NCI-H446 treated with DMSO at 0.1 percent for 48 hours (cell line): ENCODE measurements around the gene DCAF17.
"Not testable (repeated sequence)": the region's sequence is repeated elsewhere in the genome, so short reads cannot be mapped to it uniquely, and the experiment has no call there.

Experiments
- DNase-seq: peaks from one replicate; lab custom pipeline; 2025; lab: John Stamatoyannopoulos, UW

The DCAF17 gene

DNA sequence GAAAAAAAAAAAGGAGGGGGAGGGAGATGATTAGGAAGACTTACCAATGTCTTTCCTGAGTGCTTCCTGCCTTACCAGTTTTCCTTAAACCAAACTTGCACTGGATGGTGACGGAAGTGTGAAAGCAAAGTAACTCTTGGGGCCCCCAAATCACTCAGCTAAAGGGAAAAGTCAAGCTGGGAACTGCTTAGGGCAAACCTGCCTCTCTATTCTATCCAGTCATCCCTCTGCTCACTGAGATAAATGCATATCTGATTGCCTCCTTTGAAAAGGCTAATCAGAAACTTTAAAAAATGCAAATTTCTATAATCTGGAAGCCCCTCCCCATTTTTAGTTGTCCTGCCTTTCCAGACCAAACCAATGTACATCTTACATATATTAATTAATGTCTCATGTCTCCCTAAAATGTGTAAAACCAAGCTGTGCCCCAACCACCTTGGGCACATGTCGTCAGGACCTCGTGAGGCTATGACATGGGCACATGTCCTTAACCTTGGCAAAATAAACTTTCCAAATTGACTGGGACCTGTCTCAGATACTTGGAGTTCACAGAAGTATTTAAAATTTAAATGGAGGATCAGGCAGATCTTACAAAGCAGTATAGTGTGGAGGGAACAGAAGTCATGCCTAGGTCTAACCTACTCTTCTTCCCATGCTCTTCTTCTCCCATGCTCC lies 81.0 kb downstream of the DCAF17 start:
- DNase-seq, result no peak

DNA sequence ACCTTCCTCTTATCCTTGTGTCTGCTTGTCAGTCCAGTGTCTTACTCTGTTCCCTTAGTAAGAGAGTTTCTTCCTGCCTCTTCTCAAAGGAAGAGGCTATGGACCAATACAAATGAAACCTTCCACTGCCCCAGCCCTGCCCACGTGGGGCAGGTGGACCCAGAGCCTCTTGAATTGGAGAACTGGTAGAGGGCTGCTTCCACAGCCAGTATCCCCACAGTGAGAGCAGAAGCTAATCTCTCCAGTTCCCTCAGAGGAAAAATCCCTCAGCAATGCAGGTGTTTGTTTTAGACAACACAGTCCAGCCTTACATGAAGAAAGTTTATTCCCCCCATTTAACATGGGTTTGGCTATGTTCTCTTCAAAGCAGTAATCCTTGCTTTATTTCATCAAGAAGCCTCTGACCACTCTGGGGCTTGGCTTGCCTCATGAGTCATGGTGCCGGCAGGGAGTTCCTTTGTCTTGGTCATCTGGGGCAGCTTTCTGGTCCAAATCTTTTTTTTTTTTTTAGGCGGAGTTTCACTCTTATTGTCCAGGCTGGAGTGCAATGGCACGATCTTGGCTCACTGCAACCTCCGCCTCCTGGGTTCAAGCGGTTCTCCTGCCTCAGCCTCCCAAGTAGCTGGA lies 81.8 kb downstream of the DCAF17 start:
- DNase-seq, result no peak

DNA sequence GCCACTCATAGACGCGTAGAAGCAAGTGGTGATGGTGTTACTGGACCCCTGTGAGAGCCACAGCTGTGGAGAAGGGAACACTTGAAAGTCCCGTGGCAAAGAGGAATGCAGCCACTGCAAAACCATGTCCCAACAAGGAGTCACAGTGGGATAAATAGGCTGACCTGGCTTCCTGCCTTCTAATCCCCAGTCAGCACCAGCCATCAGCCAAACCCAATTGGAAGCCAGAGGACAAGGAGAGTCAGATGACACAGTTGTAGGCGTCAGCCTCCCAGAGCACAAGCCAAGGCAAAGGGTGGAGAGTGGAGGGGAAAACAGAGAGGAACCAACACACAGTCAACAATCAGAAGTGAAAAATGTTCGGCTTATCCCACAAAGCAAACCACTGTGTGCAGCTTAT lies 82.8 kb downstream of the DCAF17 start:
- no peak for DNase-seq

DNA sequence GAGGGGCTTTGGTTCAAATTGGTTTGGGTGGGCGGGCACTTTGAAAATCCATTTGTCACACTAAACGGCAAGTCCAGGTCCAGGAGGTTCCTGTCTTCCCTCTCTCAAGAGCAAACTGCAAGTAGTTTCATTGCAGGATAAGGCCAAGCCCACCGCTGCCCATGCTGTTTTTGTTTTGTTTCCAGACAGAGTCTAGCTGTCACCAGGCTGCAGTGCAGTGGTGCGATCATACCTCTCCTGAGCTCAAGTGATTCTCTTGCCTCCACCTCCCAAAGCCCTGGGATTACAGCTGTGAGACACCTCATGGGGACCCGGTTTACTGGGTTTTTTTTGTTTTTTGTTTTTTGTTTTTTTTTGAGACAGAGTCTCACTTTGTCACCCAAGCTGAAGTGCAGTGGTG lies 86.4 kb downstream of the DCAF17 start:
- no peak for DNase-seq

DNA sequence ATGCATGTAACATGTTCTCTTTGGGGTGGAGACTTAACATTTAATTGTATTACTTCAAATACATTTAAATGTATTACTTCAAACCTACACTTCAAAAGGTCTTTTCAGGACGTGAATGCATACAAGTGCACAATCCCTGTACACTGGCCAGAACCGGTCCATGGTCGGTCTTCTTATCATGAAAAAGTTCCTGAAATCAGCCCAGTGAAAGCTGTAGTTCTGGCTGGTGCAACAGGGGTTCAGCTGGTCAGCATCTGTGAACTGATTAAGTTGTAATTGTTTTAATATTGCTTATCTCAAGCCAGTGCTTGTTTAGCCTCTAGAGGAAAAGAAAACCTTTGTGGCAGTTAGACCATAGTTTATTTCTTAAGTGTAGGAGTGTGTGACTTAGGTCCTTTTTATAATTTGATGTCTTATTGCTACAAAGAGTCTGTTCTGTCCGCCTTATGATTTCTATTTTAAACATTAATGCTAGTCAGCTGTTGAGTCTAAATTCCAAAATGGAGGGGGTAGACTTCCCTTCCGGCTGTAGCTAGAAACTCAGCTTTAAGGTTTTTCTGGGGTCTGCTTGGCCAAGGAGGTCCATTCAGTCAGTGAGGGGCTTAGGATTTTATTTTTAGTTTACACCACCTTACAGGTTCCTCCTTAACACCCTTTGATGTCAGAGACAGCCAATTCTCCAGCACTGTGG lies 87.5 kb downstream of the DCAF17 start:
- DNase-seq, result no peak

DNA sequence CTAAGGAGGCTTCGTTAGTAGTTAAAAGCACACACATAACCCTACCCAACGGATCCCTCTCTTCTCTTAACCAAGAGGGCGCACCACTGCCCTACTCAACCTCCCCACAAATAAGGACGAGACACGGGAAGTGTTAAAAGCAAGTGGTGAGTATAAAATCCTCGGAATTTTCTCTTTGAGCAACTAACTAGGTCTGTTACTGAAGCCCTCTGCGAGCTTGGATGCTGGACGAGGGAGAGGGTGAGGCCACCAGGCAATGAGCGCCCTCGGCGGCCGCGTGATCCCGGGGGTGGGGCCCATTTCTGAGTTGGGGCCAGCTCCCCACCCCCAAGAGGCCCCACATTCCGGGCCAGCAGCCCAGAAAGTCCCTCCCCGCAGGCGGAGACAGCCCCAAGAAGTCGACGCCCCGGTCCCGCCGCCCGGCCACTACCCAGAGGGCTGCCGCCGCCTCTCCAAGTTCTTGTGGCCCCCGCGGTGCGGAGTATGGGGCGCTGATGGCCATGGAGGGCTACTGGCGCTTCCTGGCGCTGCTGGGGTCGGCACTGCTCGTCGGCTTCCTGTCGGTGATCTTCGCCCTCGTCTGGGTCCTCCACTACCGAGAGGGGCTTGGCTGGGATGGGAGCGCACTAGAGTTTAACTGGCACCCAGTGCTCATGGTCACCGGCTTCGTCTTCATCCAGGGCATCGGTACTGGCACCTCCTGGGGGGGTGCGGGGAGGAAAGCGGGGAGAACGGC lies 88.2 kb downstream of the DCAF17 start, which contains the start of gene CYBRD1:
TSS of gene CYBRD1 (plus strand) at position 423 of the 736 bp plus-strand sequence. CDS start at position 495, 72 bp downstream.
- peak; percentile 3 for DNase-seq

DNA sequence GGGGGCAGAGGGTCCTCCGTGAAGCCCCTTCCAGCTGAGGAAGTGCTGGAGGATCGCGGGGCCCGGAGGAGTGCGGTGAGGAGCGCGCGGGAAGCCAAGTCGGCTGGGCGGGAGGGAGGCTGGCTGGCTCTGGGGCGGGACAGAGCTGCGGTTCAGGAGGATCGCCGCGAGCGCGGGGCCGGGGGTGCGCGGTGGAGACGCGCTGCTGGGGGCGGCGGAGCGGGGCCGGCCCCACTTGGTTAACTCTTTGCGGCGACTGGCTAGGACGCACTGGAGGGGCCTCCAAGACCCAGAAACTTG lies 88.7 kb downstream of the DCAF17 start:
- no peak for DNase-seq

DNA sequence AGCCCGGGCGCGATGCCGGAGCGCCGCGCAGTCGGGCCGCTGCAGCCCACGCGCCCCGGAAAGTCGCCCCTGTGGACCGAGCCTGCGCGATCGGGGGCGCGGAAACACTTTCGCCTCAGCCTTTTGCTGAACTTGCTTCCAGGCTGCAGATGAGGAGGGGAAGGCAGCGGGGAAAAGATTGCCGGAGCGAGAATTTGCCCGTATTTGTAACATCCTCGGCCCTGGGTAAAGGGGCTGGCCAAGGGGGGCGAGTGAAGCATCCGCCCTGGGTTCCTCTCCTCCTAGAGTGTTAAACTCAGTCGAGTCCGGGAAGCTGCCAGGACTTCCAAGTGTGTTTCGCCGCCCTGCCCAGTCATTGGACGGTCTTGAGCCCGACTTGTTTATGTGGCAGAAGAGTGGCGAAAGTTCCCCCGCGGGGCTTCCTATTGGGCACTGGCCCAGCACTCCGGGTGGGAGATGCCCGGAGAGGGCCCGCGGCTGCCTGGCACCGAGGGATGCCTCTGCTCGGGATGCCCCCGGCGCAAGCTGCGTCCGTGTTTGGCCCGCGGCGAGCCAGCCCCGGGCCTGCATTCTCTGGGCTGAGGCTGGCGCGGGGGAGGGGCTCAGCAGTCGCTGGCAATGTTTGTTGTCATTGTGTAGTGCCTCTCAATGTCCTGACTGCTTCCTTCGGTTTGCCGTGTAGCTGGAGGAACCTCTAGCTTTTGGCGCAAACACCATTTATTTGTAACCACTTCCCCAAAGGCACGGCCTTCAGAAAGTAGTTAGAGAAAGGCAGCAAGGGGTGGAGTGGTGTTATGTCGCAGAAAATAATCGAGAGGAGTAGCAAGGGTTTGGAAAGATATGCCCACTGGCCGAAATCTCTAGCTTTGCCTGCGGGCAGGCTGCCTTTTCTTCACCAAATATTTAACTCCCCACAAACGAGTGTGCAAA lies 89.3 kb downstream of the DCAF17 start:
- DNase-seq, result no peak

DNA sequence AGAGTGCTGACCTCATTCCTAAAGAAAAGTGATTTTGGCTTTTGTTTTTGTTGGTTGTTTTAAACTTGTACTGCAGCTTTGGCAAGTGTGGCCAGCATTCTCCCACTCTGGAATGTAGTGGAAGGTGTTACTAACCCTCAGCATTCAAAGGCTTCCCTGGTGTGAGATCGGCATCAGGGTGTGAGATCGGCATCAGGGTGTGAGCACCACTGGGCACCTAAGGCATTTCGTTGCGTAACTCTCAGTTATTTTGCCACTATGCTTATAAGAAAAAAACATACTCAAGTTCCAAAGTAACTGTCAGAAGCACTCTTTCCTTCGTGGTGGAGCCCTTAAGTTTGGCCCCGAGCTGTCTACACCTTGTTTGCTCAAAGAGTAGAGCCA lies 90.0 kb downstream of the DCAF17 start:
- no peak for DNase-seq

DNA sequence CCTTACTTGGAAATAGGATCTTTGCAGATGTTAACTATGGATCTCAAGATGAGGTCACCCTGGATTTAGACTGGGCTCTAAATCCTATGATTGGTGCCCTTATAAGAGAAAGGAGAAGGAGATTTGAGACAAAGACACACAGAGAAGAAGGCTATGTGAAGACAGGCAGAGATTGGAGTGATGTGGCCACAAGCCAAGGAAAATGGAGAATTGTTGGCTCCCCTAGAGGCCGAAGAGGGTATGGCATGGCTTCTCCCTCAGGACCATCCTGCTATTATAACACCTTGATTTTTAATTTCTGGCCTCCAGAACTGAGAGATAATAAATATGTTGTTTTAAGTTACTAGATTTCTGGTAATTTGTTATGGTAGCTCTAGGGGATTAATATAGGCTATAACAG lies 95.9 kb downstream of the DCAF17 start:
- no peak for DNase-seq

DNA sequence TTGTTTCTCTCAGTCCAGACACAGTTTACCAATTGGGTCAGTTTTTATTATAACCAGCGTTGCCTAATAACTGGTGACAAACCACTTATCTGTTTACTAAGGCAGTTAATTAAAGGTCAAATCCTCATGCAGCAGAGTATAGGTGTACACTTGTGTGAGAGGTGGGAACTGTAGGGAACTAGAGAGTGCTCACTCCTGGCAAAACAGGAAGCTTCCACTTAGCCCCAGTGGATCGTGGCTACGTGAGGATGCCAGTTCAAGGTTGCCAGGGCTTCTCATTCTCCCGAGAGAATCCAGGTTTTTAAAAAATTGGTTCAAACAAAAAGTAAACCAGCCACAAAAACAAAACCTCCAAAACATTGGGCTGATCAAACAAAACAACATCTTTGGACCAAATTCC lies 96.4 kb downstream of the DCAF17 start:
- DNase-seq, result no peak

DNA sequence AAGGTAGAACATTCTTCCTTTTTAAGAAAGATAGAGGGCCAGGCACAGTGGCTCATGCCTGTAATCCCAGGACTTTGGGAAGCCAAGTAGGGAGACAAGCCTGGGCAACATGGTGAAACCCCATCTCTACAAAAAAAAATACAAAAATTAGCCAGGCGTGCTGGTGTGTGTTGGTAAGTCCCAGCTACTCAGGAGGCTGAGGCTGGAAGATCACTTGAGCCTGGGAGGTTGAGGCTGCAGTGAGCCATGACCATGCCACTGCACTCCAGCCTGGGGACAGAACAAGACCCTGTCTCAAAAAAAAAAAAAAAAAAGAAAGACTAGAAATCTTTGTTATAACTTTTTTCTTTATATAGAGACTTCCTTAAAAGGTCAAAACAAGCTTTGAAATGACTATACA lies 96.8 kb downstream of the DCAF17 start:
- not testable (repeated sequence) for DNase-seq

DNA sequence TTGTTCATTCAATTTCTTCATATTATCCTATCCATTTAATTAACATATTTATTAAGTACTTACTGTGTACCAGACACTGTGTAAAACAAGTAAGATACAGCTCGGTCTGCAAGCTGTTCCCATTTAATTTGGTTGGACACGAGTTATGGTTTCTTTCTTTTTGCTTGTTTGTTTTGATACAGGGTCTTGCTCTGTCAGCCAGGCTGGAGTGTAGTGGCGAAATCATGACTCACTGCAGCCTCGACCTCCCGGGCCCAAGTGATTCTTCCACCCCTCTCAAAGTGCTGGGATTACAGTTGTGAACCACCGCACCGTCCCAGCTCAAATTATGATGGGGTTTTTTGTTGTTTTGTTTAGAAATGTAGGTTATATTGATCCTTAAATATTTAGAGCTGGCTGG lies 97.3 kb downstream of the DCAF17 start:
- DNase-seq, result no peak

DNA sequence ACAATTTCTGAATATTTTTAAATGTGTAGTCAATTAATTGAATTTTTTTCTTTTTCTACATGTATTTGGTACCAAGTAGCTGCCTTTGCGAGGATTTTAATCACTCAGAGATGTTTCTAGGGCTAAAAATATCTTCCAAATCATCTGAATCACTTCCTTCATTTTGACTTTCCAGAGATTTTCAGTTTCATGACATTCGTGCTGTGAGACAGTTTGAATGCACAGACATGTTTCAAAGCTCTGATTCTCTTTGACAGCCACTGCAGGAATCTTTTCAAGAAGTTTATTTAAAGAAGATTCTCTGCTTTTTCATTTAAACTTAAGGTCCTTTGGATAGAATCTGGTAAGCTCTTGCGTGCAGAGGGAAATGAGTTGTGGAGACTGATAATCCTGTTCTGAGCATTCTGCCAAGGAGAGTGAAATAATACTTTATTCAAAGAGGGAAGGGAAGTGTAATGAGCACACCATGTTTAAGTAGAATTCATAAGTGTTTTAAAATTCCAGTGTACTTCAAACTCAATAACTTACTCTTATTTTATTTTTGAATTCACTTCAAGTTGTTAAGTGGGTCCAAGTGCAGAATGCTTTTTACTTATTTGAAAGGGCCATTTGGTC lies 97.9 kb downstream of the DCAF17 start:
- no peak for DNase-seq

DNA sequence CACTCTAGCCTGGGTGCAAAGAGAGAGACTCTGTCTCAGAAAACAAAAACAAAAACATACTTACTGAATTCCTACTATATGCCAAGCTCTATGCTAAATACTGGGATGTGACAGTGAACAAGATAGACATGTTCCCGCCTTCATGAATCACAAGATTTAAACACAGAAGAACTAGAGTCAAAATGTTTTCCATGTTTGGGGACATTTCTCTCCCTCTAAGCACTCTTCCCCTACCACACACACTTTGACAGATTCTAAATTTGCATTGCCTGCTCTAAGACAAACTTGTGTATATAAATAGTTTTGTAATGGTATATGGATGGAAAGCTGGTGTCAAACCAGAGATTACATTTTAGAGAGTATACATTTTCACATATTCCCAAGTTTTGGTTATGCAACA lies 99.3 kb downstream of the DCAF17 start:
- DNase-seq, result no peak
